H1 (cell line): Measurements from ENCODE around the gene ZNF423. TPM values are rescaled to one million over a fixed set of nuclear protein-coding genes. Genes with fewer than 3 reads are reported as not detected.

Experiments used
- ATF3 ChIP-seq: IDR thresholded peaks from 2 replicates; pipeline ENCODE4 v1.6.1; 2011; ENCODE audit warnings: low read depth, mild to moderate bottlenecking, low read length; ENCODE audit not compliant: insufficient read depth
- EGR1 ChIP-seq: IDR thresholded peaks from 2 replicates; pipeline ENCODE4 v1.6.1; 2011; ENCODE audit warnings: low read depth, low read length, borderline replicate concordance
- ZNF274 ChIP-seq: IDR thresholded peaks from 2 replicates; pipeline ENCODE4 v1.7.0; 2012; ENCODE audit warnings: low read length, borderline replicate concordance; ENCODE audit errors: extremely low read depth
- polyA plus RNA-seq, 7 experiments: library from polyadenylated mRNA; depleted of rRNA in 3 of 7; stranded (reverse) in 5 of 7; unstranded in 2 of 7; fragments of >200 nt in 5 of 7; fragments of 200-250 nt in 2 of 7; gene quantifications; 1 replicate in 5 of 7; 2 replicates in 1 of 7; 4 replicates in 1 of 7; pipeline versions ENCODE4 v1.2.1 to v1.2.3, GENCODE V29; 2011 to 2013; ENCODE audit warnings: missing spikeins in 2 of 7, mixed read lengths in 2 of 7
- total RNA-seq: library from RNA; stranded (reverse); fragmentation: NEBNext Ultra II Directional; extraction: Animal tissue kit (Norgen Biotek cat#: 25700); gene quantifications from 2 replicates; pipeline ENCODE4 v1.2.1, GENCODE V29; 2021

ZNF423 gene
- total and polyA plus RNA-seq, 2 of the 8 experiments (the other 6 are each of a cell fraction or from before 2014, with no cell fraction given): 38.2 to 52.3 TPM

GRCh38 chr16:49875806-49876715, 20.1 kb upstream of the ZNF423 start (continued):
- no peak for TF ChIP-seq ATF3
- no peak for TF ChIP-seq ZNF274
- no peak for TF ChIP-seq EGR1
